ENCODE results near the gene C19orf81. TPM values are rescaled to one million over a fixed set of nuclear protein-coding genes. Genes with fewer than 3 reads are reported as not detected.
A peak's percentile ranks its signal among the peaks of the same experiment; 100 is the strongest.

C19orf81 gene
- total and polyA plus RNA-seq, 4 experiments from 2014 or later: not detected

DNA sequence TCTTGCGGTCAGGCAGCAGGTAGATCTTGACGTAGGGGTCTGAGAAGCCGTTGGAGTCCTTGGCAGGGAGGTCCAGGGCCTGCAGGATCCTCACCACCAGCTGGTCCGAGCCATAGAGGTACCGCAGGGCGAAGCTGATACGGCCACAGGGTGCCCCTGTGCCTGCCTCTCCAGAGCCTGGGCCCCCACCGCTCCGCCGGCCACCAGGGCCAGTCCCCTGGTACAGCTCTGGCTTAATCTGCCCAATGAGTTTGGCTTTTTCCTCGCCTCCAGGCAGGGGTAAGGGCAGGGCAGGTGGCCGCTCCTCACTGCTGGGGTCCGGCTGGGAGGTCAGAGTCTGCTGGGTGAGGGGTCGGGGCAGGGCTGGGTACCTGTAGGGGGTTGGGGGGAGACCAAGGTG lies 19.4 kb upstream of the C19orf81 start:
- Mint-ChIP-seq H3K36me3 (peaks cover 0 to 7% of the 10 kb centered on the region in 2 donors), H3K9me3 (peaks cover 2 to 29% (median 17%) of the 10 kb centered on the region in 8 donors), H3K4me1 (no peaks in the 10 kb centered on the region), H3K27ac (no peak overlapping the region), H3K27me3 (peaks cover 7 to 17% of the 10 kb centered on the region in 2 donors), H3K4me3 (no peak overlapping the region)
- no peak for DNase-seq
- Histone ChIP-seq H3K36me3 (ENCODE audit: insufficient read depth, low read length) (no peaks in the 10 kb centered on the region), H3K27me3 (ENCODE audit: insufficient read depth, low read length) (no peaks in the 10 kb centered on the region), H3K9me3 (ENCODE audit: control insufficient read depth in 1 of 2, low read length in 2 of 2) (peaks cover 0 to 13% of the 10 kb centered on the region in 2 donors), H3K4me1 (ENCODE audit: insufficient read depth, low read length) (no peaks in the 10 kb centered on the region), H3K27ac (ENCODE audit: low read depth, low read length) (no peak overlapping the region), H3K4me3 (ENCODE audit: low read length in 2 of 2) (no peak overlapping the region)
- intact Hi-C loops (cut with micrococcal nuclease): no loop called here
- CTCF ChIA-PET (ENCODE audit: partially characterized antibody): no interaction called here
- POLR2A ChIA-PET (ENCODE audit: partially characterized antibody): no interaction called here

DNA sequence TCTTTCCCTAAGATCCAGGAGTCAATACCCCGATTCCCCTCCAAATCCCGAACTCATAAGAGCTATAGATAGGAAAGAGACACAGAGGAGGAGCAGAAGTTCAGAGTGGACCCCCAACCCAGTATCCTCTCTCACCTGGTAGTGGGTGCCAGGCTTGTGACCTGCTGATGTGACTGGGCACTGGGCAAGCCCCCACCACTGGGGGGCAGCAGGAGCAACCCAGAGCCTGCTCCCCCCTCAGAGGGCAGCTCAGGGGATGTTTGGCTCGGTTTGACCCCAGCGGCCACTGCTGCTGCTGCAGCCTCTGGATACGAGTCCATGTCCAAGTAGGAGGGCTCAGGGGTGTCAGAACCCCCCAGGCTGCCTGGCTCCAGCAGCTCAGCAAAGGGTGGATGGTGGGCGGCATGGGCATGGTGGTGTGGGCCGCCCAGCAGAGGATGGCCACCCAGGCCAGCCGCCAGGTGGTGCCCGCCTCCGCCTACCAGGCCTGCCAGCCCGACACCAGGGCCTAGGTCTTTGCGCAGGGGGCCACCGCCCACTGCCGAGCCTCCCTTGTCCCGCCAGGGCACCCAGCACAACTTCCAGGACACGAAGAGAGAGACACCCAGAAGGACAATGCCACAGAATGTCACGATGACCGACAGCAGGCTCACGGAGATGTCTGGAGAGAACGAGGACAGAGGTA lies 17.0 kb upstream of the C19orf81 start:
- Mint-ChIP-seq H3K4me3 (no peak overlapping the region), H3K27ac (no peak overlapping the region), H3K9me3 (peaks cover 2 to 46% (median 30%) of the 10 kb centered on the region in 8 donors), H3K4me1 (no peaks in the 10 kb centered on the region), H3K36me3 (peaks cover 4 to 7% of the 10 kb centered on the region in 2 donors), H3K27me3 (peaks cover 24 to 33% of the 10 kb centered on the region in 2 donors)
- Histone ChIP-seq H3K27ac (ENCODE audit: low read depth, low read length) (no peak overlapping the region), H3K27me3 (ENCODE audit: insufficient read depth, low read length) (no peaks in the 10 kb centered on the region), H3K4me1 (ENCODE audit: insufficient read depth, low read length) (no peaks in the 10 kb centered on the region), H3K36me3 (ENCODE audit: insufficient read depth, low read length) (no peaks in the 10 kb centered on the region), H3K4me3 (ENCODE audit: low read length in 2 of 2) (no peak overlapping the region), H3K9me3 (ENCODE audit: control insufficient read depth in 1 of 2, low read length in 2 of 2) (peaks cover 0 to 13% of the 10 kb centered on the region in 2 donors)
- no peak for DNase-seq
- intact Hi-C loops (cut with micrococcal nuclease): no loop called here
- CTCF ChIA-PET (ENCODE audit: partially characterized antibody): no interaction called here
- POLR2A ChIA-PET (ENCODE audit: partially characterized antibody): no interaction called here

DNA sequence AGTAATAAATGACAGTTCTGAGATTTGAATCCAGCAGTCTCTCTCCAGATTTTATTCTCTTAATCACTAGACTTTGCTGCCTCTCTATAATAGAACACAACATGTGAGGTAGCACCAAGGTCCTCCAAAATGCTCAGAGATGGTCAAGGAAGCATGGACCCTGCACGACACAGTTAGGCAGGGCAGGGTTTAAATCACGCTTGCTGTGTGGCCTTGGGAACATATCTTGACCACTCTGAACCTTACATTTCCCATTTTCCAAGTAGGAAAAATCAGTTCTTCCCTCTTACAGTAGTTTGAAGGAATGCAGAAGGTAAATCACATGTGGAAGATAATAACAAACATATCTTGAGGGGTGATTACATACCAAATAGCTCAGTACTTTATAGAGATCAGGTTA lies 15.9 kb upstream of the C19orf81 start:
- intact Hi-C loops (cut with micrococcal nuclease): no loop called here
- peaks cover 0 to 6% (median under 1%) of the 10 kb centered on the region in 4 donors for H3K4me1 Mint-ChIP-seq
- H3K4me1 ChIP-seq (ENCODE audit: insufficient read depth, low read length): no peaks in the 10 kb centered on the region
- no peak overlapping the region for H3K4me3 ChIP-seq (ENCODE audit: low read length in 2 of 2)
- H3K27ac Mint-ChIP-seq: no peak overlapping the region
- peaks cover 4 to 7% of the 10 kb centered on the region in 2 donors for H3K36me3 Mint-ChIP-seq
- no peak overlapping the region for H3K4me3 Mint-ChIP-seq
- H3K36me3 ChIP-seq (ENCODE audit: insufficient read depth, low read length): no peaks in the 10 kb centered on the region
- no peak overlapping the region for H3K27ac ChIP-seq (ENCODE audit: low read depth, low read length)
- peaks cover 0 to 13% of the 10 kb centered on the region in 2 donors for H3K9me3 ChIP-seq (ENCODE audit: control insufficient read depth in 1 of 2, low read length in 2 of 2)
- DNase-seq: no peak
- peaks cover 2 to 51% (median 31%) of the 10 kb centered on the region in 8 donors for H3K9me3 Mint-ChIP-seq
- ChIA-PET CTCF (ENCODE audit: partially characterized antibody) (no interaction called here), POLR2A (ENCODE audit: partially characterized antibody) (no interaction called here)
- no peaks in the 10 kb centered on the region for H3K27me3 ChIP-seq (ENCODE audit: insufficient read depth, low read length)
- peaks cover 34 to 43% of the 10 kb centered on the region in 2 donors for H3K27me3 Mint-ChIP-seq

DNA sequence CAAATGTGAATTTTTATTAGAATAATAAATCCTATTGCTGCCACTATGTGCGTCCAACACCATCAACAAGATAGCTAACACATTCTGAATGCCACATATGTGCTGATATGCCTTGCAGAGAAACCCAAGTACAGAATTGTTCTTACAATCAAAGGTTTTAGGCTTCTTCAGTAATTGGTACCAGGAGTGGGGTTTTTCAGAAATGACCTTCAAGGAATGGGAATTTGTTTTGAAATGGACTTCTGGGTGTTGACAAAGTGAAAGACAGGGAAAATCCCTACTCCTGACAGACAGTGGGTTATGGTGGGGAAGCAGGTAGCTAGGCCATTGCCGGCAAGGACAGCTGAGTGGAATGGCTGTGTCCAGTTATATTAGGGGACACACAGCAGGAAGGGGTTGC lies 15.3 kb upstream of the C19orf81 start:
- Mint-ChIP-seq H3K9me3 (peaks cover 2 to 55% (median 31%) of the 10 kb centered on the region in 8 donors), H3K4me3 (no peak overlapping the region), H3K4me1 (peaks cover 0 to 12% (median 3%) of the 10 kb centered on the region in 4 donors), H3K36me3 (peaks cover 4 to 7% of the 10 kb centered on the region in 2 donors), H3K27ac (no peak overlapping the region), H3K27me3 (peaks cover 37 to 46% of the 10 kb centered on the region in 2 donors)
- ChIA-PET POLR2A (ENCODE audit: partially characterized antibody) (no interaction called here), CTCF (ENCODE audit: partially characterized antibody) (no interaction called here)
- intact Hi-C loops (cut with micrococcal nuclease): no loop called here
- Histone ChIP-seq H3K4me3 (ENCODE audit: low read length in 2 of 2) (no peak overlapping the region), H3K36me3 (ENCODE audit: insufficient read depth, low read length) (no peaks in the 10 kb centered on the region), H3K4me1 (ENCODE audit: insufficient read depth, low read length) (no peaks in the 10 kb centered on the region), H3K27ac (ENCODE audit: low read depth, low read length) (no peak overlapping the region), H3K27me3 (ENCODE audit: insufficient read depth, low read length) (peaks cover 4% of the 10 kb centered on the region), H3K9me3 (ENCODE audit: control insufficient read depth in 1 of 2, low read length in 2 of 2) (peaks cover 0 to 13% of the 10 kb centered on the region in 2 donors)
- no peak for DNase-seq

DNA sequence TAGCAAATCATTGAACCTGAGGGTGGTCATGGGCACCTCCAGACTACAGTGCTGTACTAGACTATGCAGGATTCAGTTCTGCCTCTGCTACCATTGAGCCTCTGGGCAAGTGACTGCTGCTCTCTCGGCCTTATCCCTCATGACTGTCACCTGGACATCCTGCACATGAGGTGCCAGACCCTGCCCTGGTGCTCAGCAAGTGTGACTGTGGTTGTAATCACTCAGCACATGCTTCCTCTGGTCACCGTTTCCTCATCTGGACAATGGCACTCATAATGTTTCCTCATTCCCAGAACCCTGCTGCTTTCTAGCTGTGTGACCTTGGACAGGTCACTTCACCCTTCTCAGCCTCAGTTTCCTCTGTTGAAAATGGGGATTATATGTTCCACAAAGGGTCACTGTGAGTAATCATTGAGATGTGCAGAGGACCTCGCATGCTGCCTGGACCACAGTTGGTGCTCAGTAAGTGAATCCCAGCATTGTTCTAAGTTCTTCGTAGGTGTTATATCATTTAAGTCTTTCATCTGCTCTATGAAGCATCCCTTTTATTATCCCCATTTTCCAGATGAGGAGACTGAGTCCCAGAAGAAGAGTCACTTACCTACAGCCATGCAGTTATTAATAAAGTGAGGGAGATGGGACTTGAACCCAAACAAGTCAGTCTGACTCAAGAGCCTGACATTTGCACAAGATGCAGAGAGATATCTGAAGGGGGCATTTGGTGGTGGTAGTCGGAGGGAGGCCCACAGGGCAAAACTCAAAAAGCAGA lies 12.7 kb upstream of the C19orf81 start:
- H3K27ac ChIP-seq (ENCODE audit: low read depth, low read length): no peak overlapping the region
- POLR2A ChIA-PET (ENCODE audit: partially characterized antibody): no interaction called here
- Mint-ChIP-seq H3K36me3 (peaks cover 4 to 6% of the 10 kb centered on the region in 2 donors), H3K4me3 (no peak overlapping the region), H3K27ac (no peak overlapping the region), H3K9me3 (peaks cover 2 to 54% (median 32%) of the 10 kb centered on the region in 8 donors), H3K4me1 (peaks cover 0 to 12% (median 3%) of the 10 kb centered on the region in 4 donors), H3K27me3 (peaks cover 44 to 49% of the 10 kb centered on the region in 2 donors)
- H3K4me1 ChIP-seq (ENCODE audit: insufficient read depth, low read length): no peaks in the 10 kb centered on the region
- CTCF ChIA-PET (ENCODE audit: partially characterized antibody): no interaction called here
- DNase-seq: no peak
- peaks cover 0 to 13% of the 10 kb centered on the region in 2 donors for H3K9me3 ChIP-seq (ENCODE audit: control insufficient read depth in 1 of 2, low read length in 2 of 2)
- no peaks in the 10 kb centered on the region for H3K36me3 ChIP-seq (ENCODE audit: insufficient read depth, low read length)
- H3K4me3 ChIP-seq (ENCODE audit: low read length in 2 of 2): no peak overlapping the region
- intact Hi-C loops (cut with micrococcal nuclease): no loop called here
- peaks cover 9% of the 10 kb centered on the region for H3K27me3 ChIP-seq (ENCODE audit: insufficient read depth, low read length)

DNA sequence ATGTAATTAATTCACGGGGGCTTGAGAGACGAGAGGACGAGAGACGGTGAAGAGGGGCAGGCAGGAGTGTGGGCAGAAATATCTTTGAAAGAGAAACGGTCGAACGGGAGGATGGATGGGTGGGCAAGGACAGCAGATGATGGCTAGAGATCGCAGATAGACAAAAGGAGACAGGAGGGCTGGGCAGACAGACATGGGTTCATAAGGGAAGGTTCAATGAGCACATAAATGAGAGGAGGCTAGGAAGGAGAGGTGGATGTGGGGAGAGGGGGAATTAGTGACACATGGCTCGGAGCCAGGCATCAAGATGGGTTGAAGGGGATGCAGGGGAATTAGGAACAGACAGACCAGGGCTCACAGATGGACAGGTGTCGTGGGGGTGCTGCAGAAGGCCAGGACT lies 10.6 kb upstream of the C19orf81 start:
- no peak overlapping the region for H3K4me3 ChIP-seq (ENCODE audit: low read length in 2 of 2)
- Mint-ChIP-seq H3K27me3 (peaks cover 47 to 51% of the 10 kb centered on the region in 2 donors), H3K4me3 (peak overlapping the region in 6 of 8 donors; percentile 2 to 44 (median 32)), H3K27ac (no peak overlapping the region), H3K4me1 (peaks cover 0 to 12% (median 3%) of the 10 kb centered on the region in 4 donors), H3K36me3 (peaks cover 4% of the 10 kb centered on the region in 2 donors), H3K9me3 (peaks cover 2 to 38% (median 25%) of the 10 kb centered on the region in 8 donors)
- no peaks in the 10 kb centered on the region for H3K36me3 ChIP-seq (ENCODE audit: insufficient read depth, low read length)
- POLR2A ChIA-PET (ENCODE audit: partially characterized antibody): no interaction called here
- intact Hi-C loops (cut with micrococcal nuclease): no loop called here
- no peaks in the 10 kb centered on the region for H3K4me1 ChIP-seq (ENCODE audit: insufficient read depth, low read length)
- H3K9me3 ChIP-seq (ENCODE audit: control insufficient read depth in 1 of 2, low read length in 2 of 2): peaks cover 0 to 8% of the 10 kb centered on the region in 2 donors
- CTCF ChIA-PET (ENCODE audit: partially characterized antibody): no interaction called here
- no peak for DNase-seq
- peaks cover 13% of the 10 kb centered on the region for H3K27me3 ChIP-seq (ENCODE audit: insufficient read depth, low read length)
- H3K27ac ChIP-seq (ENCODE audit: low read depth, low read length): no peak overlapping the region
